ENCODE data around the gene EEF2. TPM values are rescaled to one million over a fixed set of nuclear protein-coding genes. Genes with fewer than 3 reads are reported as not detected.

EEF2 gene
- total and polyA plus RNA-seq, 2 of the 4 experiments (the other 2 are of a cell fraction): 1,505 to 2,161 TPM

DNA sequence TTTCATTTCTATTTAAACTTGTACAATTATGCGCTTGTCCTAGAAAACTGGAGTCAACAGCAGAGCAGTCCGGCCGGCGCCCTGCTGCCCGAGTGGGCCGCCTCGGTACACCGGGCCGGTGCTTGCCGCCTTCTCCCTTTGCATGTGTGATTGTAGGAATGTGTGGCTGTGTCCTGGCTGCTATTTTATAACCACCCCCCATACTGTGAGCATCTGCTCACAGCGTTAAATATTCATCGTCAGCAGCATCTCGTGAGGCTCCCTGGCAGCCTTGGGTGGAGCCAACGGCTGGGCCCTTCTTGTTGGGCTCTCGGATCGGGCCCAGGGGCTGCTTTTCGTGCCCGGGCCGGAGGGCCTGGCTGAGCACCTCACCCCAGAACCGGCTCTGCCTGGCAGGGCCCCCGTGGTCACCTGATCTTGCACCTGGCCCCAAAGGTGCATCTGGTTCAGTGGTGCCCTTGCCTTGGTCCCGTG, 32.9 kb upstream of the EEF2 start:
- ATAC-seq (ENCODE audit: low read depth): no peak
- no TSS peak for BruUV-seq (replicated peaks)
- Histone ChIP-seq H3K9ac (ENCODE audit: low read depth, low read length) (no peak overlapping the region), H3K27me3 (ENCODE audit: control insufficient read depth, insufficient read depth, low read length) (no peaks in the 10 kb centered on the region), H2AK9ac (replicated peaks; ENCODE audit: low read depth, low read length, poor library complexity) (no peak overlapping the region), H3K27ac (ENCODE audit: insufficient read depth, low read length) (no peak overlapping the region), H4K91ac (ENCODE audit: insufficient read depth, low read depth, low read length) (no peak overlapping the region), H2AFZ (replicated peaks; ENCODE audit: low read length, poor library complexity) (no peak overlapping the region), H3K4me1 (ENCODE audit: control insufficient read depth, insufficient read depth, low read length) (no peaks in the 10 kb centered on the region), H3K4me3 (ENCODE audit: insufficient read depth, low read depth, low read length) (no peak overlapping the region), H3K4ac (ENCODE audit: low read depth, low read length) (no peak overlapping the region), H4K8ac (ENCODE audit: low read depth in 2 of 2, low read length in 2 of 2) (no peak overlapping the region), H3K18ac (ENCODE audit: low read depth, low read length) (no peak overlapping the region), H4K5ac (ENCODE audit: low read depth, low read length) (no peak overlapping the region), H2AK5ac (ENCODE audit: low read depth, low read length) (no peak overlapping the region), H3K9me3 (ENCODE audit: control insufficient read depth, insufficient read depth, low read length) (no peaks in the 10 kb centered on the region; the same call in 1 of the 2 replicates), H2BK120ac (ENCODE audit: low read depth, low read length) (no peak overlapping the region), H3K4me2 (ENCODE audit: low read depth, low read length) (no peak overlapping the region), H4K20me1 (ENCODE audit: insufficient read depth, low read length) (peaks cover 66% of the 10 kb centered on the region), H3K79me1 (ENCODE audit: low read depth in 1 of 2, low read length in 2 of 2) (peaks cover 15 to 84% of the 10 kb centered on the region in 2 experiments), H3K56ac (ENCODE audit: extremely low read depth, insufficient read depth, low read length) (no peak overlapping the region), H3K23ac (ENCODE audit: low read depth, low read length) (no peak overlapping the region), H3K36me3 (ENCODE audit: control insufficient read depth, insufficient read depth, low read length) (peaks cover 41% of the 10 kb centered on the region), H2BK20ac (ENCODE audit: low read depth, low read length) (no peak overlapping the region), H3K14ac (replicated peaks; ENCODE audit: low read depth, low read length) (no peak overlapping the region), H3K9me1 (ENCODE audit: insufficient read depth, low read length) (no peaks in the 10 kb centered on the region), H2BK15ac (ENCODE audit: low read depth, low read length) (no peak overlapping the region), H2BK5ac (ENCODE audit: low read depth, low read length, poor library complexity, severe bottlenecking) (no peak overlapping the region)
- TF ChIP-seq RFX5 (IDR thresholded peaks at IDR 0.05; ENCODE audit: low read depth, low read length) (no peak), FOS (IDR thresholded peaks at IDR 0.05; ENCODE audit: low read depth, low read length) (no peak), RAD21 (IDR thresholded peaks at IDR 0.05; ENCODE audit: low read length) (no peak), MXI1 (IDR thresholded peaks at IDR 0.05; ENCODE audit: borderline replicate concordance, low read depth, low read length) (no peak), RCOR1 (IDR thresholded peaks at IDR 0.05; ENCODE audit: insufficient replicate concordance, low read length) (no peak), NFE2L2 (IDR thresholded peaks at IDR 0.05; ENCODE audit: low read depth, low read length) (no peak), BHLHE40 (IDR thresholded peaks at IDR 0.05; ENCODE audit: low read depth, low read length) (no peak), CHD1 (IDR thresholded peaks at IDR 0.05; ENCODE audit: low read depth, low read length) (no peak), POLR2A (IDR thresholded peaks at IDR 0.05; ENCODE audit: low read depth, low read length) (no peak)
- TF ChIP-seq, protein P1, sequence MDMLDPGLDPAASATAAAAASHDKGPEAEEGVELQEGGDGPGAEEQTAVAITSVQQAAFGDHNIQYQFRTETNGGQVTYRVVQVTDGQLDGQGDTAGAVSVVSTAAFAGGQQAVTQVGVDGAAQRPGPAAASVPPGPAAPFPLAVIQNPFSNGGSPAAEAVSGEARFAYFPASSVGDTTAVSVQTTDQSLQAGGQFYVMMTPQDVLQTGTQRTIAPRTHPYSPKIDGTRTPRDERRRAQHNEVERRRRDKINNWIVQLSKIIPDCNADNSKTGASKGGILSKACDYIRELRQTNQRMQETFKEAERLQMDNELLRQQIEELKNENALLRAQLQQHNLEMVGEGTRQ (IDR thresholded peaks at IDR 0.05; ENCODE audit: low read depth, low read length): no peak
- TF ChIP-seq, protein P2, sequence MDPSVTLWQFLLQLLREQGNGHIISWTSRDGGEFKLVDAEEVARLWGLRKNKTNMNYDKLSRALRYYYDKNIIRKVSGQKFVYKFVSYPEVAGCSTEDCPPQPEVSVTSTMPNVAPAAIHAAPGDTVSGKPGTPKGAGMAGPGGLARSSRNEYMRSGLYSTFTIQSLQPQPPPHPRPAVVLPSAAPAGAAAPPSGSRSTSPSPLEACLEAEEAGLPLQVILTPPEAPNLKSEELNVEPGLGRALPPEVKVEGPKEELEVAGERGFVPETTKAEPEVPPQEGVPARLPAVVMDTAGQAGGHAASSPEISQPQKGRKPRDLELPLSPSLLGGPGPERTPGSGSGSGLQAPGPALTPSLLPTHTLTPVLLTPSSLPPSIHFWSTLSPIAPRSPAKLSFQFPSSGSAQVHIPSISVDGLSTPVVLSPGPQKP (IDR thresholded peaks at IDR 0.05; ENCODE audit: borderline replicate concordance, low read depth, low read length): no peak
- TF ChIP-seq, protein P3, sequence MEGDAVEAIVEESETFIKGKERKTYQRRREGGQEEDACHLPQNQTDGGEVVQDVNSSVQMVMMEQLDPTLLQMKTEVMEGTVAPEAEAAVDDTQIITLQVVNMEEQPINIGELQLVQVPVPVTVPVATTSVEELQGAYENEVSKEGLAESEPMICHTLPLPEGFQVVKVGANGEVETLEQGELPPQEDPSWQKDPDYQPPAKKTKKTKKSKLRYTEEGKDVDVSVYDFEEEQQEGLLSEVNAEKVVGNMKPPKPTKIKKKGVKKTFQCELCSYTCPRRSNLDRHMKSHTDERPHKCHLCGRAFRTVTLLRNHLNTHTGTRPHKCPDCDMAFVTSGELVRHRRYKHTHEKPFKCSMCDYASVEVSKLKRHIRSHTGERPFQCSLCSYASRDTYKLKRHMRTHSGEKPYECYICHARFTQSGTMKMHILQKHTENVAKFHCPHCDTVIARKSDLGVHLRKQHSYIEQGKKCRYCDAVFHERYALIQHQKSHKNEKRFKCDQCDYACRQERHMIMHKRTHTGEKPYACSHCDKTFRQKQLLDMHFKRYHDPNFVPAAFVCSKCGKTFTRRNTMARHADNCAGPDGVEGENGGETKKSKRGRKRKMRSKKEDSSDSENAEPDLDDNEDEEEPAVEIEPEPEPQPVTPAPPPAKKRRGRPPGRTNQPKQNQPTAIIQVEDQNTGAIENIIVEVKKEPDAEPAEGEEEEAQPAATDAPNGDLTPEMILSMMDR (conservative IDR thresholded peaks at IDR 0.05; ENCODE audit: low read depth, low read length): no peak
- in situ Hi-C loops (cut with MboI; ENCODE audit: low sequenced_read_pairs): no loop called here
- intact Hi-C loops (cut with micrococcal nuclease): no loop called here
- ChIA-PET CTCF (no interaction called here), POLR2A (ENCODE audit: unreplicated experiment) (no interaction called here)
- 100% methylated on average over 2 of the region's 22 CpGs; no CpG with 5 or more reads in 1 of the 2 experiments for WGBS, 2 experiments (ENCODE audit: extremely low coverage in 2 of 2, insufficient read length in 1 of 2)
- dilution Hi-C loops (cut with HindIII; ENCODE audit: low sequenced_read_pairs, unreplicated experiment): no loop called here
- DNase-seq: no peak
